HepG2 (cell line): ENCODE results near the gene MSI2. TPM values are rescaled to one million over a fixed set of nuclear protein-coding genes. Genes with fewer than 3 reads are reported as not detected.

ENCODE experiments used
- ATAC-seq: fragments of 200-7000 bp; cut with Tn5 transposase; 3 replicates; pipeline ENCODE4 v1.9.1; 2020; ENCODE audit warnings: mild to moderate bottlenecking, moderate library complexity
- BruUV-seq: library from RNA; stranded (reverse); fragments of 400-500 nt; replicated peaks from 2 replicates; lab custom pipeline; 2021; lab: Mats Ljungman, UMichigan
- CTCF ChIA-PET: fragments of 300-600 bp; formaldehyde crosslinking; extraction: SDS; loops from one replicate; lab custom pipeline; 2021; ENCODE audit warnings: low total read pairs, inconsistent platforms, low intra/inter-chr PET ratio; lab: Yijun Ruan, JAX
- POLR2A ChIA-PET: fragments of 350-600 bp; sonication (Branson Sonifier 250); formaldehyde crosslinking; loops from one replicate; lab custom pipeline; 2020; ENCODE audit warnings: antibody characterized with exemption, inconsistent platforms; lab: Yijun Ruan, JAX
- DNase-seq: peaks from one replicate; pipeline ENCODE4 v3.0.0-alpha.2; 2015; ENCODE audit warnings: low spot score
- FAIRE-seq: peaks from 3 replicates; lab custom pipeline; 2011; peaks lifted over from hg19 to GRCh38; lab: Jason Lieb, UNC
- H2AFZ ChIP-seq: one replicate; pipeline ENCODE4 v1.6.1; 2011; ENCODE audit warnings: low read length, inconsistent platforms
- H3K27ac ChIP-seq: fragments of 300-600 bp; 3 replicates; pipeline ENCODE4 v1.8.0; 2011; ENCODE audit warnings: mixed run types, mild to moderate bottlenecking, mixed read lengths, low read length, inconsistent platforms; ENCODE audit not compliant: insufficient read depth; ENCODE audit errors: extremely low read length
- H3K27me3 ChIP-seq, 2 experiments: fragments of 200-600 bp in 1 of 2; 2 replicates in 1 of 2; 3 replicates in 1 of 2; pipeline versions ENCODE4 v1.6.0 to v1.8.0; 2011; ENCODE audit warnings: low read length in 2 of 2, mild to moderate bottlenecking in 2 of 2, moderate library complexity in 2 of 2, inconsistent platforms in 1 of 2; ENCODE audit not compliant: insufficient read depth in 2 of 2, control insufficient read depth in 1 of 2
- H3K36me3 ChIP-seq, 2 experiments: fragments of 200-600 bp in 1 of 2; replicated peaks in 1 of 2; 2 replicates in 1 of 2; 3 replicates in 1 of 2; pipeline versions ENCODE4 v1.5.1 to v1.8.0; 2011; ENCODE audit warnings: low read length in 2 of 2, inconsistent platforms in 1 of 2; ENCODE audit not compliant: insufficient read depth in 2 of 2, control insufficient read depth in 1 of 2
- H3K4me1 ChIP-seq: 2 replicates; pipeline ENCODE4 v1.5.1; 2012; ENCODE audit warnings: low read length, inconsistent platforms; ENCODE audit not compliant: insufficient read depth
- H3K4me2 ChIP-seq: 2 replicates; pipeline ENCODE4 v1.6.0; 2011; ENCODE audit warnings: low read depth, low read length, inconsistent platforms
- H3K4me3 ChIP-seq, 3 experiments: fragments of 200-600 bp in 1 of 3; sonication (generic), shearing (Covaris generic) in 1 of 3; replicated peaks in 1 of 3; 2 replicates each; pipeline ENCODE4 v1.5.1; 2011 to 2016; ENCODE audit warnings: low read length in 3 of 3, inconsistent platforms in 2 of 3, low read depth in 2 of 3, mild to moderate bottlenecking in 2 of 3, control low read depth in 1 of 3, mixed read lengths in 1 of 3; ENCODE audit not compliant: insufficient read depth in 1 of 3
- H3K79me2 ChIP-seq: one replicate; pipeline ENCODE4 v1.6.1; 2011; ENCODE audit warnings: low read length, inconsistent platforms; ENCODE audit not compliant: insufficient read depth
- H3K9ac ChIP-seq: 2 replicates; pipeline ENCODE4 v1.6.0; 2011; ENCODE audit warnings: mild to moderate bottlenecking, low read depth, low read length, inconsistent platforms; ENCODE audit not compliant: insufficient read depth
- H3K9me3 ChIP-seq: 2 replicates; pipeline ENCODE4 v1.5.1; 2012; ENCODE audit warnings: mild to moderate bottlenecking, low read length
- H4K20me1 ChIP-seq: 2 replicates; pipeline ENCODE4 v1.6.0; 2011; ENCODE audit warnings: inconsistent platforms, mild to moderate bottlenecking, low read length, moderate library complexity; ENCODE audit not compliant: insufficient read depth
- FIP1L1 ChIP-seq: fragments of 200-400 bp; formaldehyde crosslinking; IDR thresholded peaks from 2 replicates; pipeline ENCODE4 v1.6.1; 2018; ENCODE audit warnings: low read depth, mild to moderate bottlenecking, low read length, moderate library complexity, borderline replicate concordance; ENCODE audit not compliant: insufficient read depth
- HOXA9 ChIP-seq: sonication (generic); formaldehyde crosslinking; IDR thresholded peaks from 2 replicates; pipeline ENCODE4 v1.8.1; 2022; ENCODE audit warnings: missing genetic modification reagents, mild to moderate bottlenecking, moderate library complexity, borderline replicate concordance
- JUNB ChIP-seq: sonication (generic); formaldehyde crosslinking; IDR thresholded peaks from 2 replicates; pipeline ENCODE4 v1.8.0; 2022; ENCODE audit warnings: missing genetic modification reagents, mild to moderate bottlenecking, borderline replicate concordance
- KLF12 ChIP-seq: sonication (generic); formaldehyde crosslinking; IDR thresholded peaks from 2 replicates; pipeline ENCODE4 v1.4.0; 2020; ENCODE audit warnings: missing genetic modification reagents, borderline replicate concordance
- MXD4 ChIP-seq: IDR thresholded peaks from 2 replicates; pipeline ENCODE4 v1.6.1; 2016; ENCODE audit warnings: mild to moderate bottlenecking, missing biosample characterization, missing genetic modification reagents
- TCF7 ChIP-seq: sonication (generic); IDR thresholded peaks from 2 replicates; pipeline ENCODE4 v1.6.1; 2016; ENCODE audit warnings: antibody characterized with exemption, low read depth
- TOPORS ChIP-seq: sonication (generic); formaldehyde crosslinking; IDR thresholded peaks from 2 replicates; pipeline ENCODE4 v1.8.0; 2023; ENCODE audit warnings: mild to moderate bottlenecking, missing genetic modification reagents
- ZFP82 ChIP-seq: sonication (generic); formaldehyde crosslinking; IDR thresholded peaks from 2 replicates; pipeline ENCODE4 v1.5.1; 2020; ENCODE audit warnings: mild to moderate bottlenecking, missing genetic modification reagents, borderline replicate concordance
- ZNF354B ChIP-seq: sonication (generic); formaldehyde crosslinking; IDR thresholded peaks from 2 replicates; pipeline ENCODE4 v1.8.0; 2022; ENCODE audit warnings: mild to moderate bottlenecking, missing genetic modification reagents
- ZNF607 ChIP-seq: sonication (generic); formaldehyde crosslinking; IDR thresholded peaks from 2 replicates; pipeline ENCODE4 v1.5.1; 2020; ENCODE audit warnings: missing genetic modification reagents, mild to moderate bottlenecking, borderline replicate concordance
- ZNF749 ChIP-seq: sonication (generic); formaldehyde crosslinking; IDR thresholded peaks from 2 replicates; pipeline ENCODE4 v1.8.0; 2022; ENCODE audit warnings: mild to moderate bottlenecking, missing genetic modification reagents, moderate library complexity, borderline replicate concordance
- WGBS: methylation state at CpG from one replicate; pipeline ENCODE4 v1.1.6; 2017; ENCODE audit warnings: low lambda C conversion rate; 5-methylcytosine and 5-hydroxymethylcytosine counted together
- in situ Hi-C: cut with HindIII; loops from 2 replicates; pipeline ENCODE4 v1.10.0; 2017; ENCODE audit warnings: low pct_unique_long_range_greater_than_20kb; ENCODE audit not compliant: extremely low pct_ligation_motif_present
- intact Hi-C: fragments of 100-400 bp; cut with micrococcal nuclease; formaldehyde crosslinking; loops from one replicate; pipeline ENCODE4 v1.10.0; 2022; ENCODE audit not compliant: unreplicated experiment
- polyA plus RNA-seq, 8 experiments: library from polyadenylated mRNA; depleted of rRNA in 3 of 8; stranded (reverse) in 7 of 8; unstranded in 1 of 8; fragments of >200 nt; fragmentation: Illumina TruSeq in 4 of 8; extraction: Trizol in 4 of 8; gene quantifications; 2 replicates each; pipeline versions ENCODE4 v1.2.1 to v1.2.3, GENCODE V29; 2011 to 2016; ENCODE audit warnings: low read depth in 4 of 8, missing spikeins in 1 of 8, mixed read lengths in 1 of 8; ENCODE audit not compliant: insufficient read depth in 1 of 8
- total RNA-seq, 5 experiments: library from RNA; depleted of rRNA; stranded (reverse); fragments of >200 nt; fragmentation: Illumina TruSeq; extraction: Trizol; gene quantifications; 2 replicates each; pipeline ENCODE4 v1.2.3, GENCODE V29; 2016; ENCODE audit warnings: low read depth in 1 of 5

The MSI2 gene
- total and polyA plus RNA-seq, 2 of the 13 experiments (the other 11 are each of a cell fraction or from before 2014, with no cell fraction given) = 77.5 to 78.4 TPM

- in situ Hi-C loops = no loop called here
- ATAC-seq = no peak
- Histone ChIP-seq H3K4me2 (no peak overlapping the region), H3K27ac (no peak overlapping the region), H3K79me2 (no peaks in the 10 kb centered on the region), H3K36me3 (peaks cover 11 to 49% of the 10 kb centered on the region in 2 experiments; a peak in 4 of 5 replicates), H4K20me1 (no peaks in the 10 kb centered on the region), H3K27me3 (no peaks in the 10 kb centered on the region), H3K4me1 (peaks cover 11% of the 10 kb centered on the region), H3K9me3 (no peaks in the 10 kb centered on the region), H2AFZ (no peak overlapping the region), H3K4me3 (no peak overlapping the region)
- ChIA-PET POLR2A (interaction anchor here (1.4 kb wide), 1 partner anchor 9 kb away, joined by 4 read pairs; no protein-coding TSS in a partner anchor), CTCF (no interaction called here)
- WGBS = 97% methylated on average over 7 of the region's 7 CpGs
- no peak for DNase-seq
- no peak for TF ChIP-seq JUNB
- no peak for TF ChIP-seq FIP1L1
- no peak for TF ChIP-seq TOPORS (CRISPR knock-in tag)
- no peak for TF ChIP-seq MXD4 (CRISPR knock-in tag)
- TF ChIP-seq ZFP82 (CRISPR knock-in tag) = no peak
- TF ChIP-seq TCF7 = no peak
- TF ChIP-seq ZNF607 (CRISPR knock-in tag) = no peak
- TF ChIP-seq HOXA9 = no peak
- no peak for TF ChIP-seq ZNF749 (CRISPR knock-in tag)
- no peak for TF ChIP-seq KLF12
- no peak for TF ChIP-seq ZNF354B
- TF ChIP-seq, all 625 proteins: peak for 0
- FAIRE-seq = no peak
- no peak overlapping the region for H3K9ac ChIP-seq
- intact Hi-C loops = loop anchor here (2.0 kb wide), 1 partner anchor 39 kb away; no protein-coding TSS in a partner anchor
- BruUV-seq = no TSS peak
Observed at GRCh38 chr17:57569853-57570252, 313.5 kb downstream of the MSI2 start.
